Measurements from ENCODE around the gene ZNF761. TPM values are rescaled to one million over a fixed set of nuclear protein-coding genes. Genes with fewer than 3 reads are reported as not detected.

Gene ZNF761
- total and polyA plus RNA-seq, 2 of the 13 experiments (the other 11 are each of a cell fraction or from before 2014, with no cell fraction given), result 11.6 to 16.2 TPM

GRCh38 chr19:53431399-53432087 is at the start of gene ZNF761 (continued):
- TF ChIP-seq ZBTB25 (CRISPR knock-in tag; IDR thresholded peaks at IDR 0.05), result no peak
- peak; percentile 35; the same call in 1 of the 2 replicates for TF ChIP-seq PHF20 (CRISPR knock-in tag; IDR thresholded peaks at IDR 0.05)
- TF ChIP-seq ZNF160 (CRISPR knock-in tag; IDR thresholded peaks at IDR 0.05), result peak; percentile 30; the same call in 1 of the 2 replicates
- peak; percentile 71; the same call in 1 of the 2 replicates for TF ChIP-seq KLF6 (CRISPR knock-in tag; IDR thresholded peaks at IDR 0.05)
- peak; percentile 66 for TF ChIP-seq ELF3 (CRISPR knock-in tag; IDR thresholded peaks at IDR 0.05)
- TF ChIP-seq E2F1 (CRISPR knock-in tag; IDR thresholded peaks at IDR 0.05), result peak; percentile 69
- peak; percentile 86; the same call in 1 of the 2 replicates for TF ChIP-seq ARID4A (CRISPR knock-in tag; IDR thresholded peaks at IDR 0.05; ENCODE audit: borderline replicate concordance)
- TF ChIP-seq SOX6 (IDR thresholded peaks at IDR 0.05), result no peak
- TF ChIP-seq SOX6 (CRISPR knock-in tag; IDR thresholded peaks at IDR 0.05), result peak; percentile 33; the same call in 1 of the 2 replicates
- peak; percentile 68; the same call in 1 of the 2 replicates for TF ChIP-seq MXD1 (CRISPR knock-in tag; IDR thresholded peaks at IDR 0.05)
- TF ChIP-seq TOE1 (CRISPR knock-in tag; IDR thresholded peaks at IDR 0.05), result peak; percentile 48; the same call in 1 of the 2 replicates
- TF ChIP-seq ETV5 (CRISPR knock-in tag; IDR thresholded peaks at IDR 0.05; ENCODE audit: borderline replicate concordance), result peak; percentile 7; the same call in 1 of the 2 replicates
- 0 out of 2 replicates have a peak, but pooled peaks have one; percentile 48 for TF ChIP-seq GATAD1 (CRISPR knock-in tag; IDR thresholded peaks at IDR 0.05)
- TF ChIP-seq ZMAT5 (CRISPR knock-in tag; IDR thresholded peaks at IDR 0.05; ENCODE audit: borderline replicate concordance, low read depth), result no peak
- TF ChIP-seq MYC (CRISPR knock-in tag; IDR thresholded peaks at IDR 0.05; ENCODE audit: borderline replicate concordance), result peak; percentile 56; the same call in 1 of the 2 replicates
- peak; percentile 69; the same call in 1 of the 2 replicates for TF ChIP-seq TAF1 (CRISPR knock-in tag; IDR thresholded peaks at IDR 0.05)
- TF ChIP-seq ZBTB7B (CRISPR knock-in tag; IDR thresholded peaks at IDR 0.05), result 0 out of 2 replicates have a peak, but pooled peaks have one; percentile 41
- no peak for TF ChIP-seq ZNF598 (CRISPR knock-in tag; IDR thresholded peaks at IDR 0.05; ENCODE audit: borderline replicate concordance)
- peak; percentile 14; the same call in 1 of the 2 replicates for TF ChIP-seq CREM (IDR thresholded peaks at IDR 0.05)
- TF ChIP-seq CREM (CRISPR knock-in tag; IDR thresholded peaks at IDR 0.05), result no peak
- TF ChIP-seq ZEB1 (IDR thresholded peaks at IDR 0.05; ENCODE audit: insufficient replicate concordance, low read depth), result peak; percentile 74
- peak; percentile 25; the same call in 1 of the 2 replicates for TF ChIP-seq THAP11 (CRISPR knock-in tag; IDR thresholded peaks at IDR 0.05)

Measured in HepG2 (cell line).